T-helper 1 cell treated with Interleukin-12 subunit alpha and Interleukin-12 subunit beta and Interleukin-4 antibody, amounts not matched to agents 30 μg/mL and 1 μg/mL, for 36 hours (primary cell): ENCODE data around the gene LHX8.
"Not testable (repeated sequence)": the region's sequence is repeated elsewhere in the genome, so short reads cannot be mapped to it uniquely, and the experiment has no call there.

ENCODE experiments used
- H3K27ac Mint-ChIP-seq: one replicate; pipeline ENCODE4 v1.8.0; 2021; ENCODE audit warnings: mild to moderate bottlenecking, mixed read lengths
- H3K27me3 Mint-ChIP-seq: one replicate; pipeline ENCODE4 v1.8.0; 2021; ENCODE audit warnings: low read depth, mixed read lengths
- H3K36me3 Mint-ChIP-seq: one replicate; pipeline ENCODE4 v1.8.0; 2021; ENCODE audit warnings: low read depth, mixed read lengths
- H3K4me1 Mint-ChIP-seq: one replicate; pipeline ENCODE4 v1.8.0; 2021; ENCODE audit warnings: low read depth, mixed read lengths
- H3K4me3 Mint-ChIP-seq: one replicate; pipeline ENCODE4 v1.8.0; 2021; ENCODE audit warnings: mild to moderate bottlenecking, moderate library complexity, mixed read lengths
- H3K9me3 Mint-ChIP-seq: one replicate; pipeline ENCODE4 v1.8.0; 2021; ENCODE audit warnings: mixed read lengths

The LHX8 gene

GRCh38 chr1:75133750-75134646 lies at the start of gene LHX8:
Gene LHX8, plus strand, starts transcription at chr1:75134388. Its CDS starts 2,227 bp downstream, at chr1:75136615.
- Mint-ChIP-seq H3K27me3 (peaks cover 95% of the 10 kb centered on the region), H3K4me3 (peak within 1 kb of the TSS; percentile 76), H3K4me1 (peaks cover 7% of the 10 kb centered on the region), H3K27ac (peak within 1 kb of the TSS; percentile 60), H3K9me3 (peaks cover 13% of the 10 kb centered on the region), H3K36me3 (peaks cover 10% of the 10 kb centered on the region)

GRCh38 chr1:75085931-75086330 lies 48.3 kb upstream of the LHX8 start:
- no peak overlapping the region for H3K4me3 Mint-ChIP-seq
- H3K27me3 Mint-ChIP-seq: no peaks in the 10 kb centered on the region
- no peaks in the 10 kb centered on the region for H3K9me3 Mint-ChIP-seq
- no peaks in the 10 kb centered on the region for H3K4me1 Mint-ChIP-seq
- no peak overlapping the region for H3K27ac Mint-ChIP-seq
- H3K36me3 Mint-ChIP-seq: no peaks in the 10 kb centered on the region

DNA sequence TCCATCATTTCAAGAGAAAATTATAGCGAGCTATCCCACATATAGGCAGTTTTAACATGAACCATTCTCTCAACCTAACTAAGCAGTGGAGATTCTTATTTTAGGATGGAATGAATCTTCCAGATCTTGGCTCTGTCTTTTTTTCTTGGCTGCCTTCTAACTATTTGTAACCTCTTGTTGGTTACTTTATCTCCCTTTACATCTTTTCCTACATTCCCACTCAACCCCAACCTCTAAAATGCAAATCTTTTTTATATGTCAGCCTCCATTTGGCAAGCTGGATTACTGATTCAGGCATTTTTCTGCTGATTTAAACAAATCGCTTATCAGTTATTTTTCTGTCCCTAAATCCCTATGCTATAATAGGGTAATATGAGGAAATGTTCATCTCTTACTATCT lies 46.9 kb upstream of the LHX8 start:
- Mint-ChIP-seq H3K9me3 (no peaks in the 10 kb centered on the region), H3K4me3 (no peak overlapping the region), H3K4me1 (no peaks in the 10 kb centered on the region), H3K27me3 (no peaks in the 10 kb centered on the region), H3K27ac (no peak overlapping the region), H3K36me3 (no peaks in the 10 kb centered on the region)

DNA sequence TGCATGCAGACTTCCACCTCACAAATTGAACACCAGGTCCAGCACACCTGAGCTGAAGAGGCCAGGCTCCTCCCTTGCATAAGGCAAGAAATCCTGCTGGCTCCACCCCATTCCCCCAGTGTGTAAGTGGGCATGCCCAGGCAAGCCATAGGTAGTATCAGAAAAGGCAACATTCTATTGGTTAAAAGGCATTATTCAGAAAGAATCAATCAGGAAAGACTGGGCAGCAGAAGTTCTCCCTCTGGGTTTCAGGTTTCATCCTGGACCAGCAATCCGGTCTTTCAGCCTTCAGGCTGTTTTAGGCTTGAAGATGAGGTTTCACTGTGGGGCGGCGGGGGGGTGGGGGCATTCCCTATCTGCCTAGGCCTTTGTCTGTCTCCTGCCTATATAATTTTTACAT lies 42.0 kb upstream of the LHX8 start:
- Mint-ChIP-seq H3K27me3 (no peaks in the 10 kb centered on the region), H3K36me3 (no peaks in the 10 kb centered on the region), H3K4me1 (no peaks in the 10 kb centered on the region), H3K9me3 (no peaks in the 10 kb centered on the region), H3K4me3 (no peak overlapping the region), H3K27ac (no peak overlapping the region)

GRCh38 chr1:75097654-75098053 lies 36.5 kb upstream of the LHX8 start:
- H3K4me1 Mint-ChIP-seq: no peaks in the 10 kb centered on the region
- H3K9me3 Mint-ChIP-seq: no peaks in the 10 kb centered on the region
- H3K36me3 Mint-ChIP-seq: no peaks in the 10 kb centered on the region
- H3K27ac Mint-ChIP-seq: no peak overlapping the region
- H3K4me3 Mint-ChIP-seq: no peak overlapping the region
- H3K27me3 Mint-ChIP-seq: no peaks in the 10 kb centered on the region

GRCh38 chr1:75099581-75099980 lies 34.6 kb upstream of the LHX8 start:
- Mint-ChIP-seq H3K9me3 (no peaks in the 10 kb centered on the region), H3K27ac (no peak overlapping the region), H3K27me3 (no peaks in the 10 kb centered on the region), H3K4me3 (no peak overlapping the region), H3K36me3 (no peaks in the 10 kb centered on the region), H3K4me1 (no peaks in the 10 kb centered on the region)

DNA sequence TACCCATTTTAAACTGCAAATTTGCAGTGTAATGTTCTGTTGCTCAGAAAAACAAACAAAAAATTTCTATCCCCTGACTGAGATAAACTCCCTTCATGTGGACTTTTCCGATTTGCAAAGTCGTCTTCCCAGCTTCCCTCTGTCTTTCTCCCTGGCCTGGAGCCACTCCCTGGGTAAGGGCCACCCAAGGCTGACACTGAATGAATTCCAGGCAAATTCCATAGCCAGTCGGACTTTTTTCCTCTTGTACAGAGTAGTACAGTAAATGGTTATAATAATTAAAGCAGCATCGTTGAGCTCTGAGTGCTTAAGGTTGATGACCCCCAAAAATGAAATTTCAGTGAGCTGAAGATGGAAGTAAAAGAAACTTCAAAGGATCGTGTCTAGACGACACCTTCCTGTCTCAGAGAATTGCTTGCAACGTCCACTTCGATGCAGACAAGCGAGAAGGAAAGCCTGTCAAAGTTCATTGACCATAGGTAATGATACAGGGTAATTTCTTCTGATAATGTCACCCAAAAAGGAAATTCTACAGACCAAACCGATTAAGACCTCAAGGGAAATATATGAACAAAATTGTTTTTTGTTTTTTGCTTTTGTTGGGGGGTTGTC lies 33.6 kb upstream of the LHX8 start:
- Mint-ChIP-seq H3K36me3 (no peaks in the 10 kb centered on the region), H3K9me3 (no peaks in the 10 kb centered on the region), H3K27ac (no peak overlapping the region), H3K27me3 (no peaks in the 10 kb centered on the region), H3K4me3 (no peak overlapping the region), H3K4me1 (no peaks in the 10 kb centered on the region)

DNA sequence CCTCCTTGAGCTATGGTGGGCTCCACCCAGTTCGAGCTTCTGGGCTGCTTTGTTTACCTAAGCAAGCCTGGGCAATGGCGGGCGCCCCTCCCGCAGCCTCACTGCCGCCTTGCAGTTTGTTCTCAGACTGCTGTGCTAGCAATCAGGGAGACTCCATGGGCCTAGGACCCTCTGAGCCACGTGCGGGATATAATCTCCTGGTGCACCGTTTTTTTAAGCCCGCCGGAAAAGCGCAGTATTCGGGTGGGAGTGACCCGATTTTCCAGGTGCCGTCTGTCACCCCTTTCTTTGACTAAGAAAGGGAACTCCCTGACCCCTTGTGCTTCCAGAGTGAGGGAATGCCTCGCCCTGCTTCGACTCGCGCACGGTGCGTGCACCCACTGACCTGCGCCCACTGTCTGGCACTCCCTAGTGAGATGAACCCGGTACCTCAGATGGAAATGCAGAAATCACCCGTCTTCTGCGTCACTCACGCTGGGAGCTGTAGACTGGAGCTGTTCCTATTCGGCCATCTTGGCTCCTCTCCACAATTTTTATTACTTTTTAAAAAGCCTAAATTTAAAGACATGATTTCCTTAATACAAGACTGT lies 21.7 kb upstream of the LHX8 start:
- H3K27ac Mint-ChIP-seq, H3K9me3 Mint-ChIP-seq, H3K4me1 Mint-ChIP-seq, H3K4me3 Mint-ChIP-seq, H3K36me3 Mint-ChIP-seq, H3K27me3 Mint-ChIP-seq: not testable (repeated sequence)

- no peaks in the 10 kb centered on the region for H3K4me1 Mint-ChIP-seq
- no peak overlapping the region for H3K27ac Mint-ChIP-seq
- no peaks in the 10 kb centered on the region for H3K27me3 Mint-ChIP-seq
- no peaks in the 10 kb centered on the region for H3K9me3 Mint-ChIP-seq
- no peak overlapping the region for H3K4me3 Mint-ChIP-seq
- no peaks in the 10 kb centered on the region for H3K36me3 Mint-ChIP-seq
These were observed 18.5 kb upstream of the LHX8 start for GRCh38 chr1:75115654-75116053.

- peaks cover 39% of the 10 kb centered on the region for H3K27me3 Mint-ChIP-seq
- H3K36me3 Mint-ChIP-seq: peaks cover 2% of the 10 kb centered on the region
- peaks cover 15% of the 10 kb centered on the region for H3K9me3 Mint-ChIP-seq
- no peak overlapping the region for H3K4me3 Mint-ChIP-seq
- no peaks in the 10 kb centered on the region for H3K4me1 Mint-ChIP-seq
- no peak overlapping the region for H3K27ac Mint-ChIP-seq
These were observed 10.4 kb upstream of the LHX8 start for GRCh38 chr1:75123756-75124155.

- no peak overlapping the region for H3K27ac Mint-ChIP-seq
- peaks cover 18% of the 10 kb centered on the region for H3K9me3 Mint-ChIP-seq
- H3K4me1 Mint-ChIP-seq: no peaks in the 10 kb centered on the region
- H3K27me3 Mint-ChIP-seq: peaks cover 46% of the 10 kb centered on the region
- peaks cover 4% of the 10 kb centered on the region for H3K36me3 Mint-ChIP-seq
- H3K4me3 Mint-ChIP-seq: no peak overlapping the region
These were observed 9.7 kb upstream of the LHX8 start for GRCh38 chr1:75124510-75124909.

GRCh38 chr1:75125161-75125726 lies 8.9 kb upstream of the LHX8 start:
- no peak overlapping the region for H3K4me3 Mint-ChIP-seq
- no peaks in the 10 kb centered on the region for H3K4me1 Mint-ChIP-seq
- peaks cover 54% of the 10 kb centered on the region for H3K27me3 Mint-ChIP-seq
- H3K9me3 Mint-ChIP-seq: peaks cover 18% of the 10 kb centered on the region
- peaks cover 4% of the 10 kb centered on the region for H3K36me3 Mint-ChIP-seq
- H3K27ac Mint-ChIP-seq: no peak overlapping the region

GRCh38 chr1:75126611-75127101 lies 7.5 kb upstream of the LHX8 start:
- Mint-ChIP-seq H3K27ac (no peak overlapping the region), H3K27me3 (peaks cover 68% of the 10 kb centered on the region), H3K4me3 (no peak overlapping the region), H3K36me3 (peaks cover 4% of the 10 kb centered on the region), H3K4me1 (no peaks in the 10 kb centered on the region), H3K9me3 (peaks cover 18% of the 10 kb centered on the region)

GRCh38 chr1:75127916-75128717 lies 6.1 kb upstream of the LHX8 start:
- peaks cover 1% of the 10 kb centered on the region for H3K4me1 Mint-ChIP-seq
- no peak overlapping the region for H3K27ac Mint-ChIP-seq
- H3K36me3 Mint-ChIP-seq: peaks cover 13% of the 10 kb centered on the region
- H3K27me3 Mint-ChIP-seq: peaks cover 79% of the 10 kb centered on the region
- H3K9me3 Mint-ChIP-seq: peaks cover 26% of the 10 kb centered on the region
- H3K4me3 Mint-ChIP-seq: no peak overlapping the region
